ENCODE results near the gene SAMD1. TPM values are rescaled to one million over a fixed set of nuclear protein-coding genes. Genes with fewer than 3 reads are reported as not detected.

The SAMD1 gene
- total RNA-seq, 1 donor from 2014 or later, result 55.9 TPM

GRCh38 chr19:14101003-14101545, 10.5 kb upstream of the SAMD1 start:
- H3K4me1 Mint-ChIP-seq (ENCODE audit: unreplicated experiment), result no peaks in the 10 kb centered on the region
- H3K9me3 Mint-ChIP-seq, result no peaks in the 10 kb centered on the region
- no peaks in the 10 kb centered on the region for H3K27me3 Mint-ChIP-seq
- DNase-seq (ENCODE audit: extremely low spot score, unreplicated experiment), result no peak
- no peak overlapping the region for H3K4me3 Mint-ChIP-seq
- peaks cover 10% of the 10 kb centered on the region for H3K36me3 Mint-ChIP-seq
- no peak for TF ChIP-seq CTCF (conservative IDR thresholded peaks at IDR 0.05)
- no peak overlapping the region for H3K27ac Mint-ChIP-seq

- Mint-ChIP-seq H3K36me3 (peaks cover 14% of the 10 kb centered on the region), H3K27me3 (no peaks in the 10 kb centered on the region), H3K4me1 (ENCODE audit: unreplicated experiment) (no peaks in the 10 kb centered on the region), H3K4me3 (no peak overlapping the region), H3K9me3 (no peaks in the 10 kb centered on the region), H3K27ac (no peak overlapping the region)
- peak; percentile 14 for TF ChIP-seq CTCF (conservative IDR thresholded peaks at IDR 0.05)
- DNase-seq (ENCODE audit: extremely low spot score, unreplicated experiment), result no peak
These were observed 7.1 kb upstream of the SAMD1 start for GRCh38 chr19:14097532-14098151.

GRCh38 chr19:14096272-14096992, 5.9 kb upstream of the SAMD1 start:
- no peak overlapping the region for H3K27ac Mint-ChIP-seq
- no peak for TF ChIP-seq CTCF (conservative IDR thresholded peaks at IDR 0.05)
- H3K27me3 Mint-ChIP-seq, result no peaks in the 10 kb centered on the region
- no peak overlapping the region for H3K4me3 Mint-ChIP-seq
- H3K4me1 Mint-ChIP-seq (ENCODE audit: unreplicated experiment), result peaks cover 7% of the 10 kb centered on the region
- DNase-seq (ENCODE audit: extremely low spot score, unreplicated experiment), result no peak
- peaks cover 16% of the 10 kb centered on the region for H3K36me3 Mint-ChIP-seq
- H3K9me3 Mint-ChIP-seq, result no peaks in the 10 kb centered on the region

GRCh38 chr19:14094854-14095253, 4.3 kb upstream of the SAMD1 start:
- no peaks in the 10 kb centered on the region for H3K9me3 Mint-ChIP-seq
- H3K27ac Mint-ChIP-seq, result no peak overlapping the region
- H3K27me3 Mint-ChIP-seq, result no peaks in the 10 kb centered on the region
- DNase-seq (ENCODE audit: extremely low spot score, unreplicated experiment), result no peak
- peaks cover 14% of the 10 kb centered on the region for H3K36me3 Mint-ChIP-seq
- peaks cover 8% of the 10 kb centered on the region for H3K4me1 Mint-ChIP-seq (ENCODE audit: unreplicated experiment)
- TF ChIP-seq CTCF (conservative IDR thresholded peaks at IDR 0.05), result no peak
- no peak overlapping the region for H3K4me3 Mint-ChIP-seq

GRCh38 chr19:14093117-14093823, 2.7 kb upstream of the SAMD1 start:
- Mint-ChIP-seq H3K4me3 (peak overlapping the region; percentile 70), H3K4me1 (ENCODE audit: unreplicated experiment) (peaks cover 12% of the 10 kb centered on the region), H3K9me3 (no peaks in the 10 kb centered on the region), H3K36me3 (peaks cover 20% of the 10 kb centered on the region), H3K27me3 (no peaks in the 10 kb centered on the region), H3K27ac (peak overlapping the region; percentile 72)
- DNase-seq (ENCODE audit: extremely low spot score, unreplicated experiment), result no peak
- TF ChIP-seq CTCF (conservative IDR thresholded peaks at IDR 0.05), result no peak
